Fibroblast of gingiva (primary cell): ENCODE data around the gene CORT.
"Not testable (repeated sequence)": the region's sequence is repeated elsewhere in the genome, so short reads cannot be mapped to it uniquely, and the experiment has no call there.

Experiments used
- DNase-seq: peaks from one replicate; pipeline ENCODE4 v3.0.0-alpha.2; 2011; ENCODE audit warnings: low read depth

Gene CORT

GRCh38 chr1:10449751-10450150 is at the start of gene CORT:
Gene CORT (plus strand): TSS chr1:10450031. CDS start chr1:10450224, 193 bp downstream.
- no peak for DNase-seq

GRCh38 chr1:10401281-10401680 is 48.5 kb upstream of the CORT start:
- peak; percentile 75 for DNase-seq

GRCh38 chr1:10402729-10403274 is 47.0 kb upstream of the CORT start:
- no peak for DNase-seq

- DNase-seq: no peak
Observed at GRCh38 chr1:10407201-10407600, 42.6 kb upstream of the CORT start.

DNA sequence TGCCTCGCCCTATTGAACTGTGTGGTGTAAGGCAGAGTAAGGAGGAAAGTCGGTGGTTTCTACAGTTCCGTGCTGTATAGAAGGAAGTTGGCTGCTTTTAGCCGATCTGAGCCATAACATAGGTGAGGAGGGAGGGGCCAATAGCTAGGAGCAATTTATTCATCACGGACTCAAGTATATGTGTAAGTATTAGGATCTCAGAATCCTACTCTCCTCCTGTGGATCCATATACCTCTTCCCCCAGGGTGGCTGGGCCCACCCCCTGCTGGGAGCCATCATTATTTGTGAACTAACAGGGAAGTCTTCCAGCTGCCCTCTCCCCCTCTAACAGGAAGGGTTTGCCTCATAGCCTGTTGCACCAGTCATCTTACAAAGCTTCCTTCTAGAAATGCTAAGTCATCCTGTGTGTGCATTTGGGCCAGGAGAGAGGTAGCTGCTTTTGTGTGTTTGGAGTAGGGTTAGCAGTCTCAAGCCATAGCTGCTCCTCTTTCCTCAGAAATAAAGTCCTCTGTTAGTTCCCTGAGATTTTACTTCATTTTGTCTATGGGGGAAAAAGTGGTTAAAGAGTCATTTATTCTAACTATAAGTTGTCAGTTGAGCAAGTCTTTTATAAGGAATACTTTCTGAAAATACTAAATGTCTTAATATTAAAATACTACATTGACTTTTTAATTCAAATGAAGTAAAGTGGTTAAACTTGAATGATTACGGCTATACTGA is 34.5 kb upstream of the CORT start:
- DNase-seq: peak; percentile 85

GRCh38 chr1:10415967-10416366 is 33.9 kb upstream of the CORT start:
- DNase-seq: not testable (repeated sequence)

DNA sequence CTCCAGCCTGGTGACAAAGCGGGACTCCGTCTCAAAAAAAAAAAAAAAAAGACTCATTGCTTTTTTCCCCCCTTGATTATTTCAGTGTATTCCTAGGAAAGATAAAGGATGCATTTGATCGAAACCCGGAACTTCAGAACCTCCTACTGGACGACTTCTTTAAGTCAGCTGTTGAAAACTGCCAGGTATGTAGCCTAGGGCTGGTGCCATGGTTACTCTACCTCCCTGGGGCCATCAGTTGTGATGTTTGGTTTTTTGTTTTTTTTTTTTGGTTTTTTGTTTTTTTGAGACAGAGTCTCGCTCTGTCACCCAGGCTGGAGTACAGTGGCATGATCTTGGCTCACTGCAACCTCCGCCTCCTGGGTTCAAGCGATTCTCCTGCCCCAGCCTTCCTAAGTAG is 31.1 kb upstream of the CORT start:
- DNase-seq: not testable (repeated sequence)

- no peak for DNase-seq
Observed at GRCh38 chr1:10419351-10419750, 30.5 kb upstream of the CORT start.

DNA sequence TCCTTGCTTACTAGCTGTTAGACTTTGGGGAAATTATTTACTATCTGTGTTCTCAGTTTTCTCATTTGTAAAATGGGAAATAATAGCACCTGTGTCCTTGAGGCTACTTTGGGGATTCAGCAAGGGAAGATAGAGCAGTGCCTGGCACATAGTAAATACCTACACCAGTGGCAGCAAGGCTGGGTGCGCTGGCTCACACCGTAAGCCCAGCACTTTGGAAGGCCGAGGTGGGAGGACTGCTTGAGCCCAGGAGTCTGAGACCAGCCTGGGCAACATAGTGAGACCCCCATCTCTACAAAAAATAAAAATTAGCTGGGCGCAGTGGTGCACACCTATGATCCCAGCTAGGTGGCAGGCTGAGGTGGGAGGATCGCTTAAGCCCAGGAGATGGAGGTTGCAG is 28.2 kb upstream of the CORT start:
- no peak for DNase-seq

GRCh38 chr1:10424034-10424433 is 25.8 kb upstream of the CORT start:
- DNase-seq: peak; percentile 80

DNA sequence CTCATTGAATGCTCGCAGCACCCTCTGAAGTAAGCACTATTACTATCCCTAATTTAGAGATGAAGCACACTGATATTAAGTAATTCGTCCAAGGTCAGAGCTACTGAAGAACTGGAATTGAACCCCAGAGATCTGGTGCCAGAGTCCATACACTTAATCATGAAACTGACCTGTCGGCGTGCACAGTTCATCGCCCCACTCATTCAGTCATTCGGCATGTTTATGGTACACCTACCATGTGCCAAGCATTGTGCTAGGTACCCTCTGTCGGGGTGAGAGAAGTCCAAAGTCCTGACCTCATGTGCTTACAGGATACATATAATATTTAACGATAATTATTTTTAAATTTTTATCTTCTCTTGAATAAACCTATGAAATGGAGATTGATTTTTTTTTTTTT is 25.2 kb upstream of the CORT start:
- no peak for DNase-seq

- not testable (repeated sequence) for DNase-seq
Observed at GRCh38 chr1:10425826-10426534, 23.9 kb upstream of the CORT start.

DNA sequence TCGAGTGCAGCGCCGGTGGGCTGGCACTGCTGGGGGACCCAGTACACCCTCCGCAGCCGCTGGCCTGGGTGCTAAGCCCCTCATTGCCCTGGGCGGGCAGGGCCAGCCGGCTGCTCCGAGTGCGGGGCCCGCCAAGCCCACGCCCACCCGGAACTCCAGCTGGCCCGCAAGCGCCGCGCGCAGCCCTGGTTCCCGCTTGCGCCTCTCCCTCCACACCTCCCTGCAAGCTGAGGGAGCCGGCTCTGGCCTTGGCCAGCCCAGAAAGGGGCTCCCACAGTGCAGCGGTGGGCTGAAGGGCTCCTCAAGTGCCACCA is 23.3 kb upstream of the CORT start:
- DNase-seq: not testable (repeated sequence)

DNA sequence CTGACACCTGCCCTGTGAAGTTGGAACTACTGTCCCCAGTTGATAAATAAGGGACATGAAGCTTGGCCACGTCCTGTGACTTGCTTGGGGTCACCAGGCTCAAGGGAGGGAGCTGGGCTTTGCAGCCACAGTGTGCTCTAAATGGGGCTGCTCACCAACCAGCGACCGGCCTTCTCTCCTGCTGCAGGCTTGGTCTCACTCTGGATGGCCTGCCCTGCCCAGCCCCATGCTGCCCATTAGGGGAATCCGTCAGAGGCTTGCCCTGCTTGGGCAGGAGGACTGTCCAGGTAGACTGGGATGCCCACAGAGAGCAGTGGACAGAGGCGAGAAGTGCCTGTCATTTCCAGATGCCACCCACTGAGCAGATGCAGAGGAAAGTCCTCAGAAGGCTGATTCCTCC is 20.8 kb upstream of the CORT start:
- DNase-seq: no peak

GRCh38 chr1:10429868-10430215 is 20.0 kb upstream of the CORT start:
- no peak for DNase-seq

DNA sequence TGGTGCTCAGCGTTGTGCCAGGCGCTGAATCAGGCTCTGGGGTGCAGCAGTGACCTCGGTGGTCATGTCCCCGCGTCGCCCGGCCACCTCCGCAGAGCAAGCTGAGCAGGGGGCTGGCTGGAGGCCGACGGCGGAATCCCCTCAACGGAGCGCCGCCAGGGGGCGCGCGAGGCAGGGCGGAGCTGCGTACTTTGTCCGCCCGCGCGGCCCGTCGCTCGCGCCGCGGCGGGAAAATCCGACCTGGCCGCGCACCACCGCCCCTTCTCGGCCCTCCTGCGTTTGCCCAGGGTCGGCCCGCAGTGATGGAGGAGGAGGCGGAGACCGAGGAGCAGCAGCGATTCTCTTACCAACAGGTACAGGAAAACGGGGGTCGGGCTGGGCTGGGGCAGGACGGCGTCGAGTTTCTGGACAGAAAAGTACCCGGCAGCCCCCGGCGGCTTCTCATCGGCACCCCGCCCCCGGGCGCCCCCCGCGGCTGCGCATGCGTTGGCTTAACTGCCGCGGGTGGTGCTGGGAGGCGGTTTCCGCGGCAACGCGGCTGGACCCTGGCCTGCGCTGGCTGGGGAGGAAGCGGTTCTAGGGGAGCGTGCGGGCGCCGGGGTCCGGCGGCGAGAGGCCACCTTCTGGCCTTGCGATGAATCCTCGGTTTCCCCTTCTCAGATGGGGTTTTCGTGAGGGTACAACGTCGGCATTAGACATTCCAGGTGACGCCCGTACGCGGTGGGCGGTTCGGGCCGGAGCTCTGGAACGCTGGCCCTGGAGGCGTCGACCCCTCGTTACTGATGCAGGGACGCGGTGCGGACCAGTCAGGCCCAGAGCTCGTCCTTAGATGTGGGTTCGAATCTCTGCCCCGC is 19.4 kb upstream of the CORT start, which contains the start of gene CENPS:
TSS of gene CENPS (plus strand) at position 218 of the 854 bp plus-strand sequence. CDS start at position 303, 85 bp downstream.
- peak; percentile 82 for DNase-seq

- peak; percentile 19 for DNase-seq
Observed at GRCh38 chr1:10431070-10431730, 18.6 kb upstream of the CORT start.

GRCh38 chr1:10432910-10433700 is 16.7 kb upstream of the CORT start:
- DNase-seq: no peak

DNA sequence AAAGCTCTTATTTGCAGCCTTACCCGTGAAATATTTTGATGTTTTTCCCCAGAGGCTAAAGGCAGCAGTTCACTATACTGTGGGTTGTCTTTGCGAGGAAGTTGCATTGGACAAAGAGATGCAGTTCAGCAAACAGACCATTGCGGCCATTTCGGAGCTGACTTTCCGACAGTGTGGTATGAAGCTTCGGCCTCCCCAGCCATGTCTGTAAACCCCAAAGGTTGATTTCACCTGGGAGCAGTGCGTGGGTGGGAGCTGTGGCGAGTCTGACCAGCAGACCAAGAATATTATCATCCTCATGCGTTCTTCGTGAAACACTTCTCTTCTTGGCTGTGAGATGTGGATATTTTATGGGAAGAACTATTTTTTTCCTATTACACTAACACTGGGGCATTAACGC is 16.0 kb upstream of the CORT start:
- no peak for DNase-seq

GRCh38 chr1:10434590-10434989 is 15.2 kb upstream of the CORT start:
- no peak for DNase-seq

DNA sequence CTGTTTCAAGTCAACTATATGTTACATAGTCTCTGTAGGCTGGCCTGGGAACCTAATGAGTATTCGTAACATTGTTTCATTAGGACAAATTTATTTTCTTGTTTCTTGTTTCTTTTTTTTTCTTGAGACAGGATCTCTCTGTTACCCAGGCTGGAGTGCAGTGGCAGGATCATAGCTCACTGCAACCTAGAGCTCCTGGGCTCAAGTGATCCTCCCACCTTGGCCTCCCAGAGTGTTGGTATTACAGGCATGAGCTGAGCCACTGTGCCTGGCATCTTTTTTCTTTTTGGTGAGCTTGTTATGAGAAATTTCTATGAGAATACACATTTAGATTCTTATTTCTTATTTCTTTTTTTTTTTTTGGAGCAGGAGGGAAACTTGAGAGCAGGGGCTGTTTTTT is 12.8 kb upstream of the CORT start:
- DNase-seq: no peak
